Stimulated activated CD8-positive, alpha-beta memory T cell treated with anti-CD3 and anti-CD28 coated beads, Interleukin-15, amount 100 ng/mL, for 24 hours (primary cell): ENCODE results near the gene SENP5.

Experiments
- DNase-seq: peaks from one replicate; pipeline ENCODE4 v3.0.0-alpha.2; 2020; ENCODE audit warnings: low read depth

SENP5 gene

GRCh38 chr3:196889844-196890708, 22.4 kb downstream of the SENP5 start:
- DNase-seq = no peak

DNA sequence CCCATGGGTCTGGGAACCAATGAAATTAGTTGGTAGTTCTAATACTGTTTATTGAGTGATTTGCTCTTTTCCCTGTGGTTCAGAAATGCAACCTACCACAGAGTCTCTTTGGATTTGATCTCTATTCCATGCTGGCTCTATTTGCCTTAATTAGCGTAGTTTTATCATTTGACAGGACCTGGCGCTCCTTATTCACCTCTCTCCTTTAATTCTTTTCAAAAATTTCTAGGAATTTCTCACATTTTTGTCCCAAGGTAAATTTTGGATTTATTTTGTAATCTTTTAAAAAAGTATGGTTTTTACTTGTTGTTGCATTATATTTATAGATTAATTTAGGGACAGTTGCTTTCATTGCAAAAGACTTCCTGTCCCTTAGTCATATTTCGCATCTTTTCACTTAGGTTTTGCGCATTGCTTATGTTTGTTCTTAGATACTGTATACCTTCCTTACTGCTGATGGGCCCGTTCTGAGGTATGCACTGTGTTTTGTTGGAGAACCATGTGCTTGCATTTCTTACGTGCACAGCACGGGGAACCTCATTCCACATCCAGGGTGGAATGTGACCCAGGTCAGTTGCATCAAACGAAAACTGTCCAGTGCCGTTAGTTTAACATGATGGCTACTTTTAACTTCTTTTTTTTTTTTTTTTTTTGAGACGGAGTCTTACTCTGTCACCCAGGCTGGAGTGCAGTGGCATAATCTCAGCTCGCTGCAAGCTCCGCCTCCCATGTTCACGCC, 27.0 kb downstream of the SENP5 start:
- no peak for DNase-seq

- no peak for DNase-seq
Observed at GRCh38 chr3:196896229-196896628, 28.5 kb downstream of the SENP5 start.

- no peak for DNase-seq
Observed at GRCh38 chr3:196901768-196902167, 34.0 kb downstream of the SENP5 start.

DNA sequence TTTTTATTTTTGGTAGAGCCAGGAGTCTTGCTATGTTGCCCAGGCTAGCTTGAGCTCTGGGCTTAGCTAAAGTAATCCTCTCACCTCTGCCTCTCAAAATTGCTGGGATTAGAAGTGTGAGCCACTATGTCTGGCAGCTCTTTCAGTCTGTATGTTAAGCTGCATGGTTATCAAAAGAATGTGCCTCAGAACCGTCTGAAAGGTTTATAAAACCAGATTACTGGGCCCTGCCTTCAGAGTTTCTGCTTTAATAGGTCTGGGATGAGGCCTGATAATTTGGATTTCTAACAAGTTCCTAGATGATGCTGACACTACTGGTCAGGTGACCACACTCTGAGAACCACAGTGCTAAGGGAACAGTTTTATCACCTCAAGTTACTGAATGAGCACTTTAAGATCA, 34.6 kb downstream of the SENP5 start:
- DNase-seq = no peak

DNA sequence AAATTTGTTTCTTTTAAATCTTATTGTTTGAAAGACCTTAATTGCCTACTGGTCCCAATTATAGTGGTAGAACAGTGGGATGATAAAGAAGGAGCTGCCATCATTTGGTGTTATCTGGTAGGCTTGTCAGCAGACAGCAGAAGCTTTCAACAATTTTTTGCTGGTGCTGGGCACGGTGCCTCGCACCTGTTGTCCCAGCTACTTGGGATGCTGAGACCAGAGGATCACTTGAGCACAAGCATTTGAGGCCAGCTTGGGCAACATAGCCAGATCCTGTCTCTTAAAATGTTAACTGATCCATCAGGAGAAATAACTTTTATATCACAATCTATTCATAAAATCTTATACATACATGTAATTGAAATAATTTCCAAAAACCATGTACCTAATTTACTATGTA, 36.0 kb downstream of the SENP5 start:
- no peak for DNase-seq

GRCh38 chr3:196914866-196915265, 47.1 kb downstream of the SENP5 start:
- no peak for DNase-seq

DNA sequence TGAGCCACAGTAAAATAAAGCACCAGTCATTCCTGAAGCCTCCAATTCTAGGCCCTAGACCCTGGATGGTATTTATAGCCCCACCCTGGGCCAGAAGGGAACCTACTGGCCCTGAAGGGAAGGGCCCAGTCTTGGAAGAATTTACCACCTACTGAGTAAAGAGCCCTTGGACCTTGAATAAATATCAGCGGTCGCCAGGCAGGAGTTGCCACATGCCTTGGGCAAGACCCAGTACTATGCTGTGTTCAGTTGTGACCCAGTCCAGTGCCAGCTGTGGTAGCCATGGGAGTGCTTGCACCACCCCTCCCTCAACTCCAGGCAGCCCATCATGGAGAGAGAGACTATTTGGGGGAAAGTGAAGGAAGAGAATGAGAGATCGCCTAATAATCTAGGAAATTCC, 47.7 kb downstream of the SENP5 start:
- no peak for DNase-seq

GRCh38 chr3:196916221-196916620, 48.5 kb downstream of the SENP5 start:
- no peak for DNase-seq

DNA sequence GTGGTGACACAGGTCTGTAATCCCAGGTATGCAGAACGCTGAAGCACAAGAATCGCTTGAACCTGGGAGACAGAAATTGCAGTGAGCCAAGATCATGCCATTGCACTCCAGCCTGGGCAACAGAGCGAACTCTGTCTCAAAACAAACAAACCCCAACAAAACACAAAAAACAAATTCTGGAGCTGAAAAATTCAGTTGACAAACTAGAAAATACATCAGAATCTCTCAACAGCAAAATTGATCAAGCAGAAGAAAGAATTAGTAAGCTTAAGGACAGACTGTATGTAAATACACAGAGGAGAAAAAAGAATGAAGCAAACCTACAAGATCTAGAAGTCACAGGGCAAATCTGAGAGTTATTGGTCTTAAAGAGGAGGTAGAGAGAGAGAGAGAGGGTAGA, 49.3 kb downstream of the SENP5 start:
- no peak for DNase-seq

DNA sequence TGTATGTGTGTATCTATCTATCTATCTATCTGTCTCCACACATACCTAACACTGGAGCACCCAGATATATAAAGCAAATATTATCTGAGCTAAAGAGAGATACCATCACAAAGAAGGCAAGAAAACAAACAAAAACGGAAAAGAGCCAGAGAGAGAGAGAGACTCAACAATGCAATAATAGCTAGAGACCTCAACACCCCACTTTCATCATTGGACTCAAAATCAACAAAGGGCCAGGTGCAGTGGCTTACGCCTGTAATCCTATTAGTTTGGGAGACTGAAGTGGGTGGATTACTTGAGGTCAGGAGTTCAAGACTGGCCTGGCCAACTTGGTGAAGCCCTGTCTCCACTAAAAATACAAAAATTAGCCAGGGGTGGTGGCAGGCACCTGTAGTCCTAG, 51.2 kb downstream of the SENP5 start:
- no peak for DNase-seq

- no peak for DNase-seq
Observed at GRCh38 chr3:196920733-196921132, 53.0 kb downstream of the SENP5 start.

GRCh38 chr3:196927571-196928453, 60.1 kb downstream of the SENP5 start:
- DNase-seq = no peak

- DNase-seq = no peak
Observed at GRCh38 chr3:196931157-196931556, 63.4 kb downstream of the SENP5 start.

- no peak for DNase-seq
Observed at GRCh38 chr3:196931828-196932587, 64.3 kb downstream of the SENP5 start.

DNA sequence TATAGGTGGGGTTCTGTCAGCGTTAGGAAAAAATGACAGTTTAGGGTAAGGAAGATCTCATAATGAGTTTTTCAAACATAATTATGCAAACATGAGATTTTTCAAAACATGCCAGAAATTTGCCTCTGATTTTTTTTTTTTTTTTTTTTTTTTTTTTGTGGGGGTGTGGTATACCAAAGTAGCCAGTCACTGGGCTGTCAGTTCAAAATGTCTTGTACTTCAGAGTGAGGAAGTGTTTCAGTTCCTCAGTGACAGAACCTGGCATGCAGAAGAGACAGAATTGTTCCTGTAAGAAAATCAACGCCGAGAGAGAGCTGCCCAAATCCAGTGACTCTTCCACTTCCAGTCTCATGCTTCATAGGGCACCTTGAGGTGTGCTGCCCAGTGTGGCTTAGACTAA, 64.9 kb downstream of the SENP5 start:
- no peak for DNase-seq

GRCh38 chr3:196936288-196936687, 68.6 kb downstream of the SENP5 start:
- no peak for DNase-seq

DNA sequence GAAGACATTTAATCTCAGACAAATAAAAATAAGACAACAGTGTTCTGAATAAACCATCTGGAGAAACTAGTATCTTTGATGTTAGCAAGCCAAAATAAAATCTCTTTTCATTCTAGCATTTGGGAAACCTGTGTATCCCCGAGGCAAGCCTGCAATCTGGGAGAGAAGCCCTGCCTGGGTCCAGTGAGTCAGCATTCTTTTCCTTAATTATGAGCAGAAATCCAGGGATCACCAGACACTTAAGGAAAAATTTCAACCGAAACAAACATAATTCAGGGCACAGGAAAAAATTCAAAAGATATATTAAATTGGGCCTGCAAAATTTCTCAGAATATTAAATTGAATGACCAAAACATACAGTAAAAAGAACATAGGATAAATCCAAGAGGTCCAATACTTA, 70.4 kb downstream of the SENP5 start:
- DNase-seq = no peak

DNA sequence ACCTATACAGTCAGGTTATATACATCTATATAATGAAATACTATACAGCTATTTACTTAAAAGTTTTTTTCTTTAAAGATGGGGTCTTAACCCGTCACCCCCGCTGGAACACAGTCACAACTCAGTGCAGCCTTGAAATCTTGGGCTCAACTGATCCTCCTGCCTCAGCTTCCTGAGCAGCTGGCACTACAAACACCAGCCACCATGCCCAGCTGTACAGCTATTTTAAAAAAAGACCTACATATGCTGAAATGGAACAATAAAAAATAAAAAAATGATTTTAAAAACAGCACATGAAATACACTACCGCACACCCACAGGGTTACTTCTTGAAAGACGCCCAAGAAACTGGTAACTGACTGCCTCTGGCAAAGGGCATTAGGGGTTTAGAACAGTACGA, 70.9 kb downstream of the SENP5 start:
- no peak for DNase-seq

DNA sequence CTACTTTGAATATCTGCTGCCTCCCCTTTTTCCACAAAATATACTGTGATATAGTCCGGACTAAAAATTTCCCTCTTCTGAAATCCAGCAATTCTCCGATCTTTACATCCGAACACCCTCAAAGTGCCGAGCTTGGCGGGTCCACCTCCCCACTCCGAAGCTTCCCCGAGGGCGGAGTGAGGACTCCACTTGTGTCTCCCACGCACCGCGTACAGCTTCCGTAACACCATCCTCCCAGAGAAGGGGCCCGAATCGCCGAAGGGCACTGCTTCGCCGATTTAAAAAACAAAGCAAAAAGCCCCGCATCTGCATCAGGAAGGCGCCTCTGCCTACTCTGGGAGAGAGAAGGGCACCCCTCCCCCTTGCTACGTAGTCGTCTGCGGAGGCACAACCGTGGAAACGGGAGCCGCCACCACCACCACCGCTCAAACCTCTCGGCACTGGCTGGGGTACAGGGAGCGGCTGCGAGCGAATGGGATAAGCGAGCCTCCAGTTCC, 74.1 kb downstream of the SENP5 start:
- DNase-seq = peak; percentile 29

- peak; percentile 100 for DNase-seq
Observed at GRCh38 chr3:196942226-196942914, 74.7 kb downstream of the SENP5 start, which contains the start of gene NCBP2. Gene NCBP2 (minus strand): TSS chr3:196942528. CDS start chr3:196942503, 25 bp downstream.
